Measurements from ENCODE around the gene HECW1. TPM values are rescaled to one million over a fixed set of nuclear protein-coding genes. Genes with fewer than 3 reads are reported as not detected.

Gene HECW1
- total RNA-seq, 1 experiment from 2014 or later: 0.77 TPM

- TF ChIP-seq CTCF (IDR thresholded peaks at IDR 0.05) (no peak), SIN3A (IDR thresholded peaks at IDR 0.05; ENCODE audit: borderline replicate concordance, insufficient read depth, low read depth, low read length) (no peak), REST (IDR thresholded peaks at IDR 0.05; ENCODE audit: insufficient read depth in 1 of 2, low read depth in 2 of 2, low read length in 1 of 2) (no peak), TCF7L2 (IDR thresholded peaks at IDR 0.05; ENCODE audit: low read depth, low read length) (no peak)
- intact Hi-C loops (cut with micrococcal nuclease; ENCODE audit: unreplicated experiment) (no loop called here), in situ Hi-C loops (cut with HindIII; ENCODE audit: low pct_unique_long_range_greater_than_20kb, low sequenced_read_pairs) (no loop called here)
- CTCF ChIA-PET: no interaction called here
- Histone ChIP-seq H3K27ac (ENCODE audit: low read length) (no peak overlapping the region), H3K27me3 (ENCODE audit: control insufficient read depth, insufficient read depth, low read length) (0 out of 2 replicates have a peak, but pooled peaks cover 4% of the 10 kb centered on the region), H3K4me3 (ENCODE audit: low read depth in 2 of 2, low read length in 2 of 2) (no peak overlapping the region), H3K36me3 (ENCODE audit: control insufficient read depth, insufficient read depth, low read length) (no peaks in the 10 kb centered on the region), H3K9me3 (ENCODE audit: control insufficient read depth, insufficient read depth, low read depth, low read length) (peaks cover 7% of the 10 kb centered on the region; the same call in 1 of the 2 replicates), H3K4me1 (ENCODE audit: control insufficient read depth, insufficient read depth, low read length) (no peaks in the 10 kb centered on the region)
- DNase-seq (ENCODE audit: low read depth, low spot score) (no peak), ATAC-seq (no peak)
- no TSS peak for BruUV-seq (replicated peaks)
- POLR2A ChIA-PET: no interaction called here
Observed at GRCh38 chr7:43290978-43291377, 178.5 kb downstream of the HECW1 start.

GRCh38 chr7:43291789-43292188 is 179.3 kb downstream of the HECW1 start:
- peaks cover 7% of the 10 kb centered on the region; the same call in 1 of the 2 replicates for H3K9me3 ChIP-seq (ENCODE audit: control insufficient read depth, insufficient read depth, low read depth, low read length)
- DNase-seq (ENCODE audit: low read depth, low spot score): no peak
- no peak for TF ChIP-seq CTCF (IDR thresholded peaks at IDR 0.05)
- no peak for TF ChIP-seq SIN3A (IDR thresholded peaks at IDR 0.05; ENCODE audit: borderline replicate concordance, insufficient read depth, low read depth, low read length)
- TF ChIP-seq TCF7L2 (IDR thresholded peaks at IDR 0.05; ENCODE audit: low read depth, low read length): no peak
- TF ChIP-seq REST (IDR thresholded peaks at IDR 0.05; ENCODE audit: insufficient read depth in 1 of 2, low read depth in 2 of 2, low read length in 1 of 2): no peak
- no peak for TF ChIP-seq POLR2AphosphoS5 (IDR thresholded peaks at IDR 0.05; ENCODE audit: low read depth, low read length)
- ChIA-PET POLR2A (no interaction called here), CTCF (no interaction called here)
- peaks cover 4% of the 10 kb centered on the region; the same call in 1 of the 2 replicates for H3K27me3 ChIP-seq (ENCODE audit: control insufficient read depth, insufficient read depth, low read length)
- H3K27ac ChIP-seq (ENCODE audit: low read length): no peak overlapping the region
- ATAC-seq: no peak
- H3K36me3 ChIP-seq (ENCODE audit: control insufficient read depth, insufficient read depth, low read length): no peaks in the 10 kb centered on the region
- no peak overlapping the region for H3K4me3 ChIP-seq (ENCODE audit: low read depth in 2 of 2, low read length in 2 of 2)
- BruUV-seq (replicated peaks): no TSS peak
- in situ Hi-C loops (cut with HindIII; ENCODE audit: low pct_unique_long_range_greater_than_20kb, low sequenced_read_pairs) (no loop called here), intact Hi-C loops (cut with micrococcal nuclease; ENCODE audit: unreplicated experiment) (no loop called here)
- H3K4me1 ChIP-seq (ENCODE audit: control insufficient read depth, insufficient read depth, low read length): no peaks in the 10 kb centered on the region
